ENCODE results near the gene CCDC12.

DNA sequence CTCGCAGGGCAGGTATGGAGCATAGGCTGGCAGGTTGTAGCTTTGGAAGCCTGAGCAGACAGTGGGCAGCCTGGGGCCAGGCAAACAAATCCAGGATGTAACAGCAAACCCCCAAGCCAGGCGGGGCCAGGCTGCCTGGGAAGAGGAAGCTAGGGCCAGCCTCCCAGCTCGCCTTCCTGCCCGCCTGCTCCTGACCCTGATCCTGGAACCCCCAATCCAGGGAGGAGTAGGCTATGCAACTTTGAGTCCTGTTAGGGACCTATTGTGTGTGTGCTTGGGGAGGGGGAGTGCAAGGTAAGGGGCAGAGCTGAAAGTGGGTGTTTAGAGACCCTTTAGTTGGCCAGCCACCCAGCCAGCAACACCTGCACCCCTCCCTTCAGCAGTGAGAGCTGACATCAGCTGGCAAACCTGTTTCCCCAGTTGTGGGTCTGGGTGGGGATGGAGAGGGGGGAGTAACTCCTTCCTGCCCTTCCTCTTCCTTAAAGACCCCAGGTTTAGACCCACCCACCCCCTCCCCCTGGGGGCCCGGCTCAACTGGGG lies 5.5 kb upstream of the CCDC12 start:
- TF ChIP-seq CTCF (IDR thresholded peaks at IDR 0.05): no peak
- TF ChIP-seq POLR2A (IDR thresholded peaks at IDR 0.05): no peak
- no peak for TF ChIP-seq EP300 (IDR thresholded peaks at IDR 0.05)
